ENCODE measurements around the gene ZMIZ1.

ZMIZ1 gene

GRCh38 chr10:79243181-79244067 is 174.7 kb downstream of the ZMIZ1 start:
- no peak for TF ChIP-seq CTCF (conservative IDR thresholded peaks at IDR 0.05; ENCODE audit: control insufficient read depth, insufficient read depth, low read depth, low read length)
- peak overlapping the region; percentile 2 for H3K4me3 ChIP-seq (ENCODE audit: control insufficient read depth, low read depth, low read length)
- DNase-seq (ENCODE audit: low read depth) = no peak

- TF ChIP-seq CTCF (conservative IDR thresholded peaks at IDR 0.05; ENCODE audit: control insufficient read depth, insufficient read depth, low read depth, low read length) = no peak
- no peak for DNase-seq (ENCODE audit: low read depth)
- no peak overlapping the region for H3K4me3 ChIP-seq (ENCODE audit: control insufficient read depth, low read depth, low read length)
Measured at GRCh38 chr10:79244068-79244442, 175.3 kb downstream of the ZMIZ1 start.

- no peak overlapping the region for H3K4me3 ChIP-seq (ENCODE audit: control insufficient read depth, low read depth, low read length)
- TF ChIP-seq CTCF (conservative IDR thresholded peaks at IDR 0.05; ENCODE audit: control insufficient read depth, insufficient read depth, low read depth, low read length) = no peak
- DNase-seq (ENCODE audit: low read depth) = no peak
Measured at GRCh38 chr10:79244841-79245504, 176.2 kb downstream of the ZMIZ1 start.

- H3K4me3 ChIP-seq (ENCODE audit: control insufficient read depth, low read depth, low read length) = no peak overlapping the region
- no peak for DNase-seq (ENCODE audit: low read depth)
- no peak for TF ChIP-seq CTCF (conservative IDR thresholded peaks at IDR 0.05; ENCODE audit: control insufficient read depth, insufficient read depth, low read depth, low read length)
Measured at GRCh38 chr10:79245539-79246208, 176.9 kb downstream of the ZMIZ1 start.

- DNase-seq (ENCODE audit: low read depth) = peak; percentile 49
- TF ChIP-seq CTCF (conservative IDR thresholded peaks at IDR 0.05; ENCODE audit: control insufficient read depth, insufficient read depth, low read depth, low read length) = no peak
- no peak overlapping the region for H3K4me3 ChIP-seq (ENCODE audit: control insufficient read depth, low read depth, low read length)
Measured at GRCh38 chr10:79246209-79246581, 177.4 kb downstream of the ZMIZ1 start.

- DNase-seq (ENCODE audit: low read depth) = peak; percentile 60
- no peak overlapping the region for H3K4me3 ChIP-seq (ENCODE audit: control insufficient read depth, low read depth, low read length)
- no peak for TF ChIP-seq CTCF (conservative IDR thresholded peaks at IDR 0.05; ENCODE audit: control insufficient read depth, insufficient read depth, low read depth, low read length)
Measured at GRCh38 chr10:79246606-79247275, 178.0 kb downstream of the ZMIZ1 start.
